Body of pancreas (tissue), 4 donors: Measurements from ENCODE around the gene ACTA1. TPM values are rescaled to one million over a fixed set of nuclear protein-coding genes. Genes with fewer than 3 reads are reported as not detected.

Experiments
- ATAC-seq: fragments of 150-250 bp; one replicate; pipeline ENCODE4 v1.9.1; 2016
- DNase-seq, 4 donors: peaks; one replicate each; pipeline ENCODE4 v3.0.0-alpha.2; 2019
- H3K27ac ChIP-seq, 4 donors: fragments of 200-600 bp; sonication (generic); 1 replicate in 3 of 4; 2 replicates in 1 of 4; pipeline versions ENCODE4 v1.5.1 to v1.6.1; 2016 to 2019; ENCODE audit warnings: mild to moderate bottlenecking in 1 of 4, mixed read lengths in 1 of 4, moderate library complexity in 1 of 4
- H3K27me3 ChIP-seq, 2 donors: fragments of 200-600 bp; sonication (generic); one replicate each; pipeline ENCODE4 v1.6.0; 2016; ENCODE audit warnings: mild to moderate bottlenecking in 1 of 2
- H3K36me3 ChIP-seq, 2 donors: fragments of 200-600 bp; sonication (generic); replicated peaks in 1 of 2; 2 replicates each; pipeline ENCODE4 v1.5.1; 2016; ENCODE audit warnings: low read depth in 2 of 2; ENCODE audit not compliant: insufficient read depth in 1 of 2
- H3K4me1 ChIP-seq: fragments of 200-600 bp; sonication (generic); one replicate; pipeline ENCODE4 v1.6.0; 2016
- H3K4me3 ChIP-seq, 2 donors: fragments of 200-600 bp; sonication (generic); 1 replicate in 1 of 2; 2 replicates in 1 of 2; pipeline ENCODE4 v1.5.1; 2016 to 2019
- H3K9me3 ChIP-seq, 3 donors: fragments of 200-600 bp; sonication (generic); 1 replicate in 2 of 3; 2 replicates in 1 of 3; pipeline ENCODE4 v1.5.1; 2016
- POLR2A ChIP-seq, 3 donors: fragments of 450-650 bp; IDR thresholded peaks; one replicate each; pipeline ENCODE4 v1.6.1; 2016; ENCODE audit warnings: antibody characterized with exemption in 3 of 3, mild to moderate bottlenecking in 2 of 3
- WGBS, 2 donors: methylation state at CpG; one replicate each; pipeline ENCODE4 v1.1.5; 2017; 5-methylcytosine and 5-hydroxymethylcytosine counted together
- intact Hi-C: fragments of 100-400 bp; cut with DNase I; formaldehyde crosslinking; loops from one replicate; pipeline ENCODE4 v1.15.1; 2023
- total RNA-seq, 2 donors: library from RNA; depleted of rRNA; stranded (reverse); fragments of >200 nt; gene quantifications; one replicate each; pipeline ENCODE4 v1.1.0, GENCODE V29; 2016
- TF ChIP-seq, protein P1 (sequence below), 7 experiments: fragments of 450-650 bp in 4 of 7; fragments of 200-600 bp in 3 of 7; sonication (generic) in 3 of 7; IDR thresholded peaks; one replicate each; pipeline ENCODE4 v1.5.1; 2016 to 2019; ENCODE audit warnings: antibody characterized with exemption in 7 of 7

Gene ACTA1
- total RNA-seq, 2 donors from 2014 or later = 7.6 TPM; not detected in 1

DNA sequence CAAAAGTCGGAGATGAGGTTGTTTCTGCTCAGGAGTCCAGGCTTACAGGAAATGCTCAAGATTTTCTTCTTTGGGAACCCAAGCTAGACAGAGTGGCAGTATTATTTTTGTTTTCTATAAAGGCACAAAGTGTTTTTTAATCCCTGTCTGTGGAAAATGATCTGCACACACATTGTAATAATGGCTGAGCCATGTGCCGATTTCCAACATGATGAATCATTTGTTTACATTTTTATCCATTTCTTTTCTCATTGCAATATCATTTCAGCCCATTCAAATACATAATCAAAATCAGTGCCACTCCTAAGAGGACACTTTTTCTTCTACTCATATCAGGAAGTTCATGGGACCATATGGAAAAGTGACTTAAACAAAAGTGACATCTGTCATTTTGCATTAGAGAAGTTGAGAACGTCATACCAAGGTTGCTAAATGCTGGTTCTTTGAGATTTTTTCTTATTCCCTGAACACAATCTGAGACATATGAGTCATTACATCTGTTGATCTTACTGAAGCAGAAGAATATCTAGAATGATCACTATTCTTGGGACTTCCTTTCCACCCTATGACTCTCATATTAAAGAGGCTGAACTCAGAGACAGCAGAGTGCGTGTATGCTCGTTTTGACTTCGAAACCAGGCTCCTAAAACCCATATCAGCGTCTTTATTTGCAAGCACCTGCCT, 44.9 kb downstream of the ACTA1 start:
- Histone ChIP-seq H3K36me3 (no peaks in the 10 kb centered on the region), H3K9me3 (no peaks in the 10 kb centered on the region), H3K27ac (no peak overlapping the region), H3K4me1 (no peaks in the 10 kb centered on the region), H3K27me3 (no peaks in the 10 kb centered on the region), H3K4me3 (no peak overlapping the region)
- TF ChIP-seq POLR2A (IDR thresholded peaks at IDR 0.05) = no peak
- TF ChIP-seq, protein P1, sequence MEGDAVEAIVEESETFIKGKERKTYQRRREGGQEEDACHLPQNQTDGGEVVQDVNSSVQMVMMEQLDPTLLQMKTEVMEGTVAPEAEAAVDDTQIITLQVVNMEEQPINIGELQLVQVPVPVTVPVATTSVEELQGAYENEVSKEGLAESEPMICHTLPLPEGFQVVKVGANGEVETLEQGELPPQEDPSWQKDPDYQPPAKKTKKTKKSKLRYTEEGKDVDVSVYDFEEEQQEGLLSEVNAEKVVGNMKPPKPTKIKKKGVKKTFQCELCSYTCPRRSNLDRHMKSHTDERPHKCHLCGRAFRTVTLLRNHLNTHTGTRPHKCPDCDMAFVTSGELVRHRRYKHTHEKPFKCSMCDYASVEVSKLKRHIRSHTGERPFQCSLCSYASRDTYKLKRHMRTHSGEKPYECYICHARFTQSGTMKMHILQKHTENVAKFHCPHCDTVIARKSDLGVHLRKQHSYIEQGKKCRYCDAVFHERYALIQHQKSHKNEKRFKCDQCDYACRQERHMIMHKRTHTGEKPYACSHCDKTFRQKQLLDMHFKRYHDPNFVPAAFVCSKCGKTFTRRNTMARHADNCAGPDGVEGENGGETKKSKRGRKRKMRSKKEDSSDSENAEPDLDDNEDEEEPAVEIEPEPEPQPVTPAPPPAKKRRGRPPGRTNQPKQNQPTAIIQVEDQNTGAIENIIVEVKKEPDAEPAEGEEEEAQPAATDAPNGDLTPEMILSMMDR (IDR thresholded peaks at IDR 0.05) = no peak
- DNase-seq (no peak), ATAC-seq (no peak)
- WGBS, 2 donors = 62 to 74% methylated on average over 7 of the region's 7 CpGs
- intact Hi-C loops = no loop called here

DNA sequence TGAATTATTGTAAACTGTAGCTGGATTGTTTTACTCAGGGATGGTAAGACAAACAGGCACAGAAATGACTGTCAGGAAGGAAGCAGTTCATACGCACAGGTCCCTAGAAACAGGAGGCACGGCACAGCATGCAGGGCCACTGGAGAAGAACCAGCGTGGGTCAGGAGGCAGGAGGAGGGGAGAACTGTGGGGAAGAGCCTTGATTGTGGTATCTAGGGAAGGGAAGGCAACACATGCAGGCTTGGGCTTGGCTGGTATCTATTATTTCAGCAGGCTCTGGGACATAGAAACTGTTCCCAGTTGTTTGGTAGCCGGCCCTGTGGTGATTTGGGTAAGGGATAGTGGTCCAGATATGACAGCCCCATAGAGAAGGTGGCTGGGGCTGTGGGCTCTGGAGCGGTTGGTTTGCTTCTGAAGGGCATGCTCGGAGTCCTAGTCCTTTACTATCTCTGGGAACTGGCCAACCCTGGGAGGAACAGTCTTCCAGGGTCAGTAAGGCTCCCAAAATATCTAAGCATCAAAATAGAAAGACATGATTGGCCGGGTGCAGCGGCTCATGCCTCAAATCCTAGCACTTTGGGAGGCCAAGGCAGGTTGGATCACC, 47.9 kb downstream of the ACTA1 start:
- no peak overlapping the region for H3K27ac ChIP-seq
- intact Hi-C loops = no loop called here
- H3K4me3 ChIP-seq = no peak overlapping the region
- 86 to 87% methylated on average over 8 of the region's 8 CpGs for WGBS, 2 donors
- TF ChIP-seq, protein P1 (IDR thresholded peaks at IDR 0.05) = no peak
- no peak for TF ChIP-seq POLR2A (IDR thresholded peaks at IDR 0.05)
- no peaks in the 10 kb centered on the region for H3K36me3 ChIP-seq
- no peak for DNase-seq
- no peaks in the 10 kb centered on the region for H3K4me1 ChIP-seq
- no peaks in the 10 kb centered on the region for H3K27me3 ChIP-seq
- H3K9me3 ChIP-seq = no peaks in the 10 kb centered on the region
- no peak for ATAC-seq

DNA sequence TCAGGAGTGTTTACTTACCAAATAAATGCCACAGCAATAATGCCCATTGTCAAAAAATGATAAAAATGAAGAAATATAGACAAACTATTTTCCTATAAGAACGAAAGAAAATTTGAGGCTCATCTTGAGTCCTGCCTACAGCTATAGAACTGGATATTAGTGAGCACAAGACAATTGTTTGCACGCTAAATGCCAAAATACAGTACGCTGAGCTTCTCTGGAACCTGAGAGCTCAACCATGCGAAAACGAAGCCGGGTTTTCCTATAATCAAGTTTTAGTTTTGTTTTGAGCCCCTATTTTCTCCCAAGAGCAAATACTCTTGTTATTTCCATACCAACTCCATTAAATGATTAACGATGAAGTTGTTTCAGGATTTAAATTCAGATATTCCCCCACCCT, 49.1 kb downstream of the ACTA1 start:
- Histone ChIP-seq H3K27me3 (no peaks in the 10 kb centered on the region), H3K4me1 (peaks cover 10% of the 10 kb centered on the region)

DNA sequence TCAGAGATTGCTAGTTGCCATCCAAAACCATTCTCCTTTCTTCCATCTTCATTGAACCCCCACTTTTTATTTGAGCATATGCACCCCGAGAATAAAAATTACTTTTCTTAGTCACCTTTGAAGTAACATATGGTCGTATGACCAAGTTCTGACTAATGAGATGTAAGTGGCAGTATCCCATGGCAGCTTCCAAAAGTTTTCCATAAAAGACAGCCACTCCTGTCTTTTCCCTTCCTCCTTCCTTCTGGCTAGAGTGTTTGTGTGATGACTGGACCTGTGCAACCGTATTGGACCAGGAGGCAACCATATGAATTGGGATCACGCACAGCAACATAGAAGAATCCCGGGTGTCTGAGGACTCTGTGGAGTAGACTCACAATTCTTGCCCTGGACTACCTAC, 49.9 kb downstream of the ACTA1 start:
- no peak for DNase-seq
- intact Hi-C loops = no loop called here
- TF ChIP-seq, protein P1 (IDR thresholded peaks at IDR 0.05) = no peak
- no peak for TF ChIP-seq POLR2A (IDR thresholded peaks at IDR 0.05)
- no peak for ATAC-seq
- WGBS, 2 donors = 88 to 91% methylated on average over 5 of the region's 5 CpGs
- Histone ChIP-seq H3K36me3 (no peaks in the 10 kb centered on the region), H3K9me3 (no peaks in the 10 kb centered on the region), H3K4me1 (peaks cover 10% of the 10 kb centered on the region), H3K4me3 (no peak overlapping the region), H3K27ac (no peak overlapping the region), H3K27me3 (no peaks in the 10 kb centered on the region)

More for the DNA sequence above, 49.1 kb downstream of the ACTA1 start:
- no peak for TF ChIP-seq POLR2A (IDR thresholded peaks at IDR 0.05)
- TF ChIP-seq, protein P1 (IDR thresholded peaks at IDR 0.05) = no peak
- intact Hi-C loops = no loop called here
- no peaks in the 10 kb centered on the region for H3K36me3 ChIP-seq
- no peaks in the 10 kb centered on the region for H3K9me3 ChIP-seq
- DNase-seq (no peak), ATAC-seq (no peak)
- no peak overlapping the region for H3K27ac ChIP-seq
- no peak overlapping the region for H3K4me3 ChIP-seq
- WGBS, 2 donors = 85 to 89% methylated on average over 7 of the region's 7 CpGs

DNA sequence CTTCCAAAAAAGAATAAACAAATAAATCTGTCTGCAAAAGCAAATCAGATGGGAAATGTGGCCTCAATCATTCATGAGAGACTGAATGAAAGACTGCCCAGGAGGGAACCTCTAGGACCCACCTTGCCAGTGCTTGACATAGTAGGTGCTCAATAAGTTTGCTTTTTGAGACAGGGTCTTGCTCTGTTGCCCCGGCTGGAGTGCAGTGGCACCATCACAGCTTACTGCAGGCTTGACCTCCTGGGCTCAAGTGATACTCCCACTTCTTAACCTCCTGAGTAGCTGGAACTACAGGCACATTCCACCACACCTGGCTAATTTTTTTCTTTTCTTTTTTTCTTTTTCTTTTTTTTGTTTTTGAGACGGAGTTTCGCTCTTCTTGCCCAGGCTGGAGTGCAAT, 50.7 kb downstream of the ACTA1 start:
- H3K9me3 ChIP-seq = no peaks in the 10 kb centered on the region
- no peak overlapping the region for H3K27ac ChIP-seq
- intact Hi-C loops = no loop called here
- ATAC-seq = no peak
- no peaks in the 10 kb centered on the region for H3K27me3 ChIP-seq
- H3K4me1 ChIP-seq = peaks cover 10% of the 10 kb centered on the region
- WGBS, 2 donors = 88 to 94% methylated on average over 3 of the region's 3 CpGs
- no peak overlapping the region for H3K4me3 ChIP-seq
- no peak for DNase-seq
- no peak for TF ChIP-seq POLR2A (IDR thresholded peaks at IDR 0.05)
- TF ChIP-seq, protein P1 (IDR thresholded peaks at IDR 0.05) = no peak
- H3K36me3 ChIP-seq = no peaks in the 10 kb centered on the region
